ENCODE measurements around the gene SDK2. TPM values are rescaled to one million over a fixed set of nuclear protein-coding genes. Genes with fewer than 3 reads are reported as not detected.

The SDK2 gene
- total and polyA plus RNA-seq, 2 experiments from 2014 or later, result 0.74 to 5.1 TPM

- Histone ChIP-seq H3K9me2 (ENCODE audit: insufficient read depth) (0 out of 2 replicates have a peak, but pooled peaks cover 3% of the 10 kb centered on the region), H3K79me2 (replicated peaks; ENCODE audit: insufficient read depth) (no peaks in the 10 kb centered on the region), H3K4me3 (no peak overlapping the region), H3K27me3 (ENCODE audit: insufficient read depth) (no peaks in the 10 kb centered on the region), H2AFZ (0 out of 2 replicates have a peak overlapping the region, but pooled peaks have one; percentile 47), H3K4me1 (ENCODE audit: insufficient read depth) (peaks cover 14% of the 10 kb centered on the region), H4K20me1 (replicated peaks; ENCODE audit: insufficient read depth) (no peaks in the 10 kb centered on the region), H3F3A (replicated peaks; ENCODE audit: low read depth) (no peaks in the 10 kb centered on the region), H3K36me3 (ENCODE audit: insufficient read depth) (no peaks in the 10 kb centered on the region), H3K4me2 (no peak overlapping the region), H3K27ac (ENCODE audit: low read depth) (no peak overlapping the region)
- no peak for ATAC-seq
- H3K4me1 Mint-ChIP-seq, result peaks cover 24% of the 10 kb centered on the region
- H3K27me3 Mint-ChIP-seq (ENCODE audit: insufficient read depth, low read depth, poor library complexity), result peaks cover 12% of the 10 kb centered on the region
- H3K36me3 Mint-ChIP-seq (ENCODE audit: low read depth), result peaks cover 12% of the 10 kb centered on the region
- H3K4me3 Mint-ChIP-seq, result no peak overlapping the region
- no peak for DNase-seq (ENCODE audit: low spot score)
- peaks cover 17% of the 10 kb centered on the region for H3K9me3 Mint-ChIP-seq
- H3K27ac Mint-ChIP-seq, result no peak overlapping the region
- TF ChIP-seq REST (IDR thresholded peaks at IDR 0.05; ENCODE audit: unreplicated experiment) (no peak), NANOG (IDR thresholded peaks at IDR 0.05; ENCODE audit: borderline replicate concordance) (no peak), POLR2AphosphoS5 (IDR thresholded peaks at IDR 0.05; ENCODE audit: low read depth) (no peak), ZNF114 (CRISPR knock-in tag; IDR thresholded peaks at IDR 0.05) (no peak), ZNF462 (CRISPR knock-in tag; IDR thresholded peaks at IDR 0.05) (no peak), EZH2 (IDR thresholded peaks at IDR 0.05; ENCODE audit: low read depth, unreplicated experiment) (no peak), ETS1 (IDR thresholded peaks at IDR 0.05) (no peak), ZNF331 (CRISPR knock-in tag; IDR thresholded peaks at IDR 0.05; ENCODE audit: low read depth) (no peak), JUNB (IDR thresholded peaks at IDR 0.05; ENCODE audit: unreplicated experiment) (no peak), CTCF (conservative IDR thresholded peaks at IDR 0.05; ENCODE audit: low read depth in 2 of 2) (no peak)
Observed at GRCh38 chr17:73489333-73489732, 154.9 kb downstream of the SDK2 start.
